Stimulated activated CD8-positive, alpha-beta memory T cell treated with anti-CD3 and anti-CD28 coated beads, Interleukin-15, amount 100 ng/mL, for 1 hour (primary cell): Measurements from ENCODE around the gene PRRT4.

Experiments used
- DNase-seq: peaks from one replicate; pipeline ENCODE4 v3.0.0-alpha.2; 2020; ENCODE audit warnings: low read depth

PRRT4 gene

GRCh38 chr7:128395748-128396147, 34.3 kb upstream of the PRRT4 start:
- no peak for DNase-seq

GRCh38 chr7:128394904-128395496, 33.5 kb upstream of the PRRT4 start:
- DNase-seq: no peak

GRCh38 chr7:128393526-128394330, 32.2 kb upstream of the PRRT4 start:
- no peak for DNase-seq

- DNase-seq: no peak
Observed at GRCh38 chr7:128392446-128393327, 31.2 kb upstream of the PRRT4 start.

- no peak for DNase-seq
Observed at GRCh38 chr7:128391805-128392204, 30.3 kb upstream of the PRRT4 start.

- DNase-seq: no peak
Observed at GRCh38 chr7:128390871-128391565, 29.5 kb upstream of the PRRT4 start.

GRCh38 chr7:128389618-128390329, 28.3 kb upstream of the PRRT4 start:
- no peak for DNase-seq

- no peak for DNase-seq
Observed at GRCh38 chr7:128389085-128389617, 27.7 kb upstream of the PRRT4 start.

- DNase-seq: no peak
Observed at GRCh38 chr7:128388145-128388485, 26.6 kb upstream of the PRRT4 start.

GRCh38 chr7:128387216-128388144, 26.0 kb upstream of the PRRT4 start:
- DNase-seq: peak; percentile 37

- DNase-seq: no peak
Observed at GRCh38 chr7:128385988-128386925, 24.8 kb upstream of the PRRT4 start.

- DNase-seq: no peak
Observed at GRCh38 chr7:128384726-128385125, 23.2 kb upstream of the PRRT4 start.

GRCh38 chr7:128383776-128384175, 22.3 kb upstream of the PRRT4 start:
- no peak for DNase-seq

- DNase-seq: no peak
Observed at GRCh38 chr7:128381161-128381821, 19.8 kb upstream of the PRRT4 start.

- no peak for DNase-seq
Observed at GRCh38 chr7:128380483-128381106, 19.1 kb upstream of the PRRT4 start.

- no peak for DNase-seq
Observed at GRCh38 chr7:128379900-128380479, 18.5 kb upstream of the PRRT4 start.

GRCh38 chr7:128378637-128379036, 17.1 kb upstream of the PRRT4 start:
- DNase-seq: no peak

- DNase-seq: no peak
Observed at GRCh38 chr7:128376077-128376476, 14.6 kb upstream of the PRRT4 start.
